Panc1 (cell line): ENCODE data around the gene DHODH. TPM values are rescaled to one million over a fixed set of nuclear protein-coding genes. Genes with fewer than 3 reads are reported as not detected.

Experiments used
- ATAC-seq: fragments of 200-7000 bp; cut with Tn5 transposase; 2 replicates; pipeline ENCODE4 v1.9.1; 2020; ENCODE audit warnings: mild to moderate bottlenecking, moderate library complexity
- BruUV-seq: library from RNA; stranded (reverse); fragments of 400-500 nt; replicated peaks from 2 replicates; lab custom pipeline; 2021; lab: Mats Ljungman, UMichigan
- CTCF ChIA-PET: fragments of 300-600 bp; sonication (Branson Sonifier 250); formaldehyde crosslinking; loops from one replicate; lab custom pipeline; 2022; ENCODE audit warnings: antibody characterized with exemption; lab: Charles Lee
- POLR2A ChIA-PET: fragments of 300-600 bp; sonication (Branson Sonifier 250); formaldehyde crosslinking; loops from one replicate; lab custom pipeline; 2022; ENCODE audit warnings: antibody characterized with exemption; lab: Charles Lee
- DNase-seq: peaks from one replicate; pipeline ENCODE4 v3.0.0-alpha.2; 2010; ENCODE audit warnings: low read depth, low spot score
- H3K27ac ChIP-seq: 2 replicates; pipeline ENCODE4 v1.5.1; 2011; ENCODE audit warnings: mild to moderate bottlenecking, low read length, inconsistent platforms
- H3K27me3 ChIP-seq: fragments of 200-500 bp; sonication (Bioruptor generic); 2 replicates; pipeline ENCODE4 v1.6.0; 2014; ENCODE audit warnings: low read length, inconsistent platforms; ENCODE audit not compliant: control insufficient read depth, insufficient read depth
- H3K36me3 ChIP-seq: fragments of 200-500 bp; sonication (Bioruptor generic); 2 replicates; pipeline ENCODE4 v1.5.1; 2014; ENCODE audit warnings: inconsistent platforms, mild to moderate bottlenecking, low read length, moderate library complexity; ENCODE audit not compliant: control insufficient read depth, insufficient read depth
- H3K4me1 ChIP-seq: 2 replicates; pipeline ENCODE4 v1.5.1; 2011; ENCODE audit warnings: inconsistent platforms, mild to moderate bottlenecking, low read length, moderate library complexity; ENCODE audit not compliant: control insufficient read depth, insufficient read depth
- H3K4me3 ChIP-seq, 2 experiments: 2 replicates each; pipeline ENCODE4 v1.5.1; 2011 to 2012; ENCODE audit warnings: low read depth in 2 of 2, low read length in 2 of 2, mild to moderate bottlenecking in 2 of 2, inconsistent platforms in 1 of 2, moderate library complexity in 1 of 2
- H3K9me3 ChIP-seq: fragments of 200-500 bp; sonication (Bioruptor generic); 2 replicates; pipeline ENCODE4 v1.5.1; 2014; ENCODE audit warnings: low read depth, mild to moderate bottlenecking, inconsistent platforms, low read length, moderate library complexity; ENCODE audit not compliant: control insufficient read depth, insufficient read depth
- POLR2AphosphoS5 ChIP-seq: IDR thresholded peaks from 2 replicates; pipeline ENCODE4 v1.6.1; 2012; ENCODE audit warnings: mild to moderate bottlenecking, low read depth, low read length, moderate library complexity
- SIN3A ChIP-seq: IDR thresholded peaks from 2 replicates; pipeline ENCODE4 v1.6.1; 2012; ENCODE audit warnings: low read depth, mild to moderate bottlenecking, low read length, moderate library complexity, borderline replicate concordance; ENCODE audit not compliant: insufficient read depth
- TCF7L2 ChIP-seq: IDR thresholded peaks from 2 replicates; pipeline ENCODE4 v1.6.1; 2011; ENCODE audit warnings: mild to moderate bottlenecking, low read depth, low read length, inconsistent platforms
- in situ Hi-C: cut with HindIII; loops from 2 replicates; pipeline ENCODE4 v1.10.0; 2016; ENCODE audit warnings: low sequenced_read_pairs, low pct_unique_long_range_greater_than_20kb
- intact Hi-C: fragments of 100-400 bp; cut with micrococcal nuclease; formaldehyde crosslinking; loops from one replicate; pipeline ENCODE4 v1.10.0; 2022; ENCODE audit not compliant: unreplicated experiment
- total RNA-seq: library from RNA; stranded (reverse); gene quantifications from one replicate; pipeline ENCODE4 v1.2.1, GENCODE V29; 2021; ENCODE audit not compliant: unreplicated experiment
- TF ChIP-seq, protein P1 (sequence below), 2 experiments: IDR thresholded peaks; 2 replicates each; pipeline ENCODE4 v1.6.1; 2011 to 2012; ENCODE audit warnings: low read depth in 2 of 2, control low read depth in 1 of 2, low read length in 1 of 2, mild to moderate bottlenecking in 1 of 2, moderate library complexity in 1 of 2; ENCODE audit not compliant: insufficient read depth in 1 of 2
- TF ChIP-seq, protein P2 (sequence below): fragments of 450-650 bp; IDR thresholded peaks from 2 replicates; pipeline ENCODE4 v1.5.1; 2017; ENCODE audit warnings: mild to moderate bottlenecking

The DHODH gene
- total RNA-seq, 1 experiment from 2014 or later: 8.9 TPM

DNA sequence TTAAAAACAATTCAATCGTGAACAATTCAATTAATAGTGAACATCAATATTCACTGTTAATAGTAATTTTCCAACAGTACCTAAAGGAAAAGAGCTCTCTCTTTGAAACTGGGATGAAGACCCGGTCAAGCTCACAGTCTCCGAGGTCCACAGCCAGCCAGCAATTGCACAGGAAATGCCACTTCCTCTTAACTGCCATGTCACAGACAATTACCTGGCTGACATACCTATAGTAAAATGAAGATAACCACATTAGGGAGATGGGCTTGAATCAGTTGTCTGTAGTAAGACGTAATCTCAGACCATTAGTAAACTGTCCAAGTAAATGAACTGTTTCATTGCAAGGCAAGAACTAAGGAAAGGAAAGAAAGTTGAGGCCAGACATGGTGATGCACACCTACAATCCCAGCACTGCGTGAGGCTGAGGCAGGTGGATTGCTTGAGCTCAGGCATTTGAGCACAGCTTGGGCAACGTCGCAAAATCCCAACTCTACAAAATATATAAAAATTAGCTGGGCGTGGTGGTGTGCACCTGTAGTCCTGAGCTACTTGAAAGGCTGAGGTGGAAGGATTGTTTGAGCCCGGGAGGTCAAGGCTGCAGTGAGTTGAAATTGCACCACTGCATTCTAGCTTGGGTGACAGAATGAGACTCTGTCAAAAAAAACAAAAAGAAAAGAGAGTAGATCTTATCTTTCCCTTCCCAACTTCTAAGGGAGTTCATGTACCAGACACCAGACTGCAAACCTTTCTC is 45.2 kb upstream of the DHODH start:
- Histone ChIP-seq H3K36me3 (no peaks in the 10 kb centered on the region), H3K4me3 (no peak overlapping the region), H3K4me1 (no peaks in the 10 kb centered on the region), H3K27ac (no peak overlapping the region), H3K27me3 (no peaks in the 10 kb centered on the region), H3K9me3 (no peaks in the 10 kb centered on the region)
- intact Hi-C loops (no loop called here), in situ Hi-C loops (no loop called here)
- POLR2A ChIA-PET: no interaction called here
- ATAC-seq (no peak), DNase-seq (no peak)
- TF ChIP-seq POLR2AphosphoS5 (no peak), TCF7L2 (no peak), SIN3A (no peak)
- TF ChIP-seq, protein P1, sequence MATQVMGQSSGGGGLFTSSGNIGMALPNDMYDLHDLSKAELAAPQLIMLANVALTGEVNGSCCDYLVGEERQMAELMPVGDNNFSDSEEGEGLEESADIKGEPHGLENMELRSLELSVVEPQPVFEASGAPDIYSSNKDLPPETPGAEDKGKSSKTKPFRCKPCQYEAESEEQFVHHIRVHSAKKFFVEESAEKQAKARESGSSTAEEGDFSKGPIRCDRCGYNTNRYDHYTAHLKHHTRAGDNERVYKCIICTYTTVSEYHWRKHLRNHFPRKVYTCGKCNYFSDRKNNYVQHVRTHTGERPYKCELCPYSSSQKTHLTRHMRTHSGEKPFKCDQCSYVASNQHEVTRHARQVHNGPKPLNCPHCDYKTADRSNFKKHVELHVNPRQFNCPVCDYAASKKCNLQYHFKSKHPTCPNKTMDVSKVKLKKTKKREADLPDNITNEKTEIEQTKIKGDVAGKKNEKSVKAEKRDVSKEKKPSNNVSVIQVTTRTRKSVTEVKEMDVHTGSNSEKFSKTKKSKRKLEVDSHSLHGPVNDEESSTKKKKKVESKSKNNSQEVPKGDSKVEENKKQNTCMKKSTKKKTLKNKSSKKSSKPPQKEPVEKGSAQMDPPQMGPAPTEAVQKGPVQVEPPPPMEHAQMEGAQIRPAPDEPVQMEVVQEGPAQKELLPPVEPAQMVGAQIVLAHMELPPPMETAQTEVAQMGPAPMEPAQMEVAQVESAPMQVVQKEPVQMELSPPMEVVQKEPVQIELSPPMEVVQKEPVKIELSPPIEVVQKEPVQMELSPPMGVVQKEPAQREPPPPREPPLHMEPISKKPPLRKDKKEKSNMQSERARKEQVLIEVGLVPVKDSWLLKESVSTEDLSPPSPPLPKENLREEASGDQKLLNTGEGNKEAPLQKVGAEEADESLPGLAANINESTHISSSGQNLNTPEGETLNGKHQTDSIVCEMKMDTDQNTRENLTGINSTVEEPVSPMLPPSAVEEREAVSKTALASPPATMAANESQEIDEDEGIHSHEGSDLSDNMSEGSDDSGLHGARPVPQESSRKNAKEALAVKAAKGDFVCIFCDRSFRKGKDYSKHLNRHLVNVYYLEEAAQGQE (IDR thresholded peaks at IDR 0.05; ENCODE audit: insufficient read depth in 1 of 2, low read depth in 2 of 2, low read length in 1 of 2): no peak
- TF ChIP-seq, protein P2, sequence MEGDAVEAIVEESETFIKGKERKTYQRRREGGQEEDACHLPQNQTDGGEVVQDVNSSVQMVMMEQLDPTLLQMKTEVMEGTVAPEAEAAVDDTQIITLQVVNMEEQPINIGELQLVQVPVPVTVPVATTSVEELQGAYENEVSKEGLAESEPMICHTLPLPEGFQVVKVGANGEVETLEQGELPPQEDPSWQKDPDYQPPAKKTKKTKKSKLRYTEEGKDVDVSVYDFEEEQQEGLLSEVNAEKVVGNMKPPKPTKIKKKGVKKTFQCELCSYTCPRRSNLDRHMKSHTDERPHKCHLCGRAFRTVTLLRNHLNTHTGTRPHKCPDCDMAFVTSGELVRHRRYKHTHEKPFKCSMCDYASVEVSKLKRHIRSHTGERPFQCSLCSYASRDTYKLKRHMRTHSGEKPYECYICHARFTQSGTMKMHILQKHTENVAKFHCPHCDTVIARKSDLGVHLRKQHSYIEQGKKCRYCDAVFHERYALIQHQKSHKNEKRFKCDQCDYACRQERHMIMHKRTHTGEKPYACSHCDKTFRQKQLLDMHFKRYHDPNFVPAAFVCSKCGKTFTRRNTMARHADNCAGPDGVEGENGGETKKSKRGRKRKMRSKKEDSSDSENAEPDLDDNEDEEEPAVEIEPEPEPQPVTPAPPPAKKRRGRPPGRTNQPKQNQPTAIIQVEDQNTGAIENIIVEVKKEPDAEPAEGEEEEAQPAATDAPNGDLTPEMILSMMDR: no peak
- CTCF ChIA-PET: interaction anchor here (0.5 kb wide), 1 partner anchor 10 kb away, joined by 8 read pairs; no protein-coding TSS in a partner anchor
- BruUV-seq: no TSS peak

DNA sequence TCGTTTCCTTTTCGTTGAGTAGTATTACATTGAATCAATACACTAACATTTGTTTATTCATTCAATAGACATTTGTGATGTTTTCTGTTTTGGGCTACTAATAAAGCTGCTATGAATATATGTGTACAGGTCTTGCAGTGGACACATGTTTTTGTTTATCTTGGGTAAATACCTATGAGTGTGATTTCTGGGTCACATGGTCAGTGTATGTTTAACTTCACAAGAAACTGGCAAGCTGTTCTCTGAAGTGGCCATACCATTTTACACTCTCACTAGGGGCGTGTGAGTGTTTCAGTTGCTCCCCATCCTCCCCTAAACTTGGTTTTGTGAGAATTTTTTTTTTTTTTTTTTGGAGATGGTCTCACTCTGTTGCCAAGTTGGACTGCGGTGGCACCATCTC is 43.3 kb upstream of the DHODH start:
- no peaks in the 10 kb centered on the region for H3K27me3 ChIP-seq
- POLR2A ChIA-PET: no interaction called here

More for the DNA sequence above, 43.3 kb upstream of the DHODH start:
- CTCF ChIA-PET: no interaction called here
- ATAC-seq (no peak), DNase-seq (no peak)
- intact Hi-C loops: no loop called here
- Histone ChIP-seq H3K27ac (no peak overlapping the region), H3K9me3 (no peaks in the 10 kb centered on the region), H3K36me3 (no peaks in the 10 kb centered on the region), H3K4me3 (no peak overlapping the region), H3K4me1 (no peaks in the 10 kb centered on the region)
- in situ Hi-C loops: no loop called here
- TF ChIP-seq, protein P1 (IDR thresholded peaks at IDR 0.05; ENCODE audit: insufficient read depth in 1 of 2, low read depth in 2 of 2, low read length in 1 of 2): no peak
- TF ChIP-seq TCF7L2 (no peak), POLR2AphosphoS5 (no peak), SIN3A (no peak)
- TF ChIP-seq, protein P2: no peak
- no TSS peak for BruUV-seq
